NCI-H128 (cell line): ENCODE data around the gene NSD1.

Source experiments
- DNase-seq: peaks from one replicate; lab custom pipeline; 2025; ENCODE audit not compliant: unreplicated experiment; lab: John Stamatoyannopoulos, UW

NSD1 gene, protein sequence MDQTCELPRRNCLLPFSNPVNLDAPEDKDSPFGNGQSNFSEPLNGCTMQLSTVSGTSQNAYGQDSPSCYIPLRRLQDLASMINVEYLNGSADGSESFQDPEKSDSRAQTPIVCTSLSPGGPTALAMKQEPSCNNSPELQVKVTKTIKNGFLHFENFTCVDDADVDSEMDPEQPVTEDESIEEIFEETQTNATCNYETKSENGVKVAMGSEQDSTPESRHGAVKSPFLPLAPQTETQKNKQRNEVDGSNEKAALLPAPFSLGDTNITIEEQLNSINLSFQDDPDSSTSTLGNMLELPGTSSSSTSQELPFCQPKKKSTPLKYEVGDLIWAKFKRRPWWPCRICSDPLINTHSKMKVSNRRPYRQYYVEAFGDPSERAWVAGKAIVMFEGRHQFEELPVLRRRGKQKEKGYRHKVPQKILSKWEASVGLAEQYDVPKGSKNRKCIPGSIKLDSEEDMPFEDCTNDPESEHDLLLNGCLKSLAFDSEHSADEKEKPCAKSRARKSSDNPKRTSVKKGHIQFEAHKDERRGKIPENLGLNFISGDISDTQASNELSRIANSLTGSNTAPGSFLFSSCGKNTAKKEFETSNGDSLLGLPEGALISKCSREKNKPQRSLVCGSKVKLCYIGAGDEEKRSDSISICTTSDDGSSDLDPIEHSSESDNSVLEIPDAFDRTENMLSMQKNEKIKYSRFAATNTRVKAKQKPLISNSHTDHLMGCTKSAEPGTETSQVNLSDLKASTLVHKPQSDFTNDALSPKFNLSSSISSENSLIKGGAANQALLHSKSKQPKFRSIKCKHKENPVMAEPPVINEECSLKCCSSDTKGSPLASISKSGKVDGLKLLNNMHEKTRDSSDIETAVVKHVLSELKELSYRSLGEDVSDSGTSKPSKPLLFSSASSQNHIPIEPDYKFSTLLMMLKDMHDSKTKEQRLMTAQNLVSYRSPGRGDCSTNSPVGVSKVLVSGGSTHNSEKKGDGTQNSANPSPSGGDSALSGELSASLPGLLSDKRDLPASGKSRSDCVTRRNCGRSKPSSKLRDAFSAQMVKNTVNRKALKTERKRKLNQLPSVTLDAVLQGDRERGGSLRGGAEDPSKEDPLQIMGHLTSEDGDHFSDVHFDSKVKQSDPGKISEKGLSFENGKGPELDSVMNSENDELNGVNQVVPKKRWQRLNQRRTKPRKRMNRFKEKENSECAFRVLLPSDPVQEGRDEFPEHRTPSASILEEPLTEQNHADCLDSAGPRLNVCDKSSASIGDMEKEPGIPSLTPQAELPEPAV (N-terminal part only)

DNA sequence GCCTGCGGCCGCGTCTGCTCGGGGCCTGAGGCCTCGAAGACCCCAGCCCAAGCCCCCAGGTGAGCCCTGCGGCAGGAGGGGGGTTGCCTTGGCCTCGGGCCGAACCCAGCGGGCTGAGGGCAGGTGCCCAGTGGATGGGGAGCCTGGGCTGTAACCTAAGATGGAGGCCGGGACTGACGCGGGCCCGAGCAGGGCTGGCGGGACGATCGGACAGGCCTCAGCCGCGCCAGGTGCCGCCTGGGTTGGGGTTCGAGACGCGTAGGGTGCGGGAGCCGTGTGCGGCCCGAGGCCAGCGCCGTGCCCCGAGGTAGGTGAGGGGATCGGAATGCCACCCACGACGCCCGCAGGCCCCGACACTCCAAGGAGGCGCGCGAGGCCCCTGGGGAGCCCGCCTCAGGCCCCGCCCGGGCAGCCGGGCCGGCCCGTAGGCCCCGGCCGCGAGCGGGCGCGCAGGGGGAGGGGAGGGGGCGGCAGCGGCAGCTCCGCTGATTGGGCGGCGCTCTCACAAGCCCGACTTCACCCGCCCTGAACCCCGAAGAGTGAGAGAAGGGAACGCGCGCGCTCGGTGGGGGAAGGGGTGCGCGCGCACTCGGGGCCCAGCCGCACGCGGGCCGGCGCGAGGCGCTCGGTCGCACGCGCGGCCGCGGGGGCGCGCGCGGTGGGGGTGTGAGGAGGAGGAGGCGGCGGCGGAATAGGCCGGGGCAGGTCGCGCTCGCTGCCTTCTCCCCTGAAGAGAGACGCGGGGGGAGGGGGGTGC lies at the start of gene NSD1:
Gene NSD1 (plus strand): TSS at position 678 of the 757 bp plus-strand sequence. CDS start 1,331 bp downstream, outside the sequence.
- DNase-seq, result peak; percentile 55

GRCh38 chr5:177084175-177084574 lies 49.4 kb upstream of the NSD1 start:
- no peak for DNase-seq

- no peak for DNase-seq
These were observed 47.5 kb upstream of the NSD1 start for GRCh38 chr5:177085985-177086653.

GRCh38 chr5:177086654-177087397 lies 46.7 kb upstream of the NSD1 start, which contains the start of gene FGFR4:
Gene FGFR4 (plus strand): TSS chr5:177086915. CDS start chr5:177089603, 2,688 bp downstream.
- DNase-seq, result no peak

DNA sequence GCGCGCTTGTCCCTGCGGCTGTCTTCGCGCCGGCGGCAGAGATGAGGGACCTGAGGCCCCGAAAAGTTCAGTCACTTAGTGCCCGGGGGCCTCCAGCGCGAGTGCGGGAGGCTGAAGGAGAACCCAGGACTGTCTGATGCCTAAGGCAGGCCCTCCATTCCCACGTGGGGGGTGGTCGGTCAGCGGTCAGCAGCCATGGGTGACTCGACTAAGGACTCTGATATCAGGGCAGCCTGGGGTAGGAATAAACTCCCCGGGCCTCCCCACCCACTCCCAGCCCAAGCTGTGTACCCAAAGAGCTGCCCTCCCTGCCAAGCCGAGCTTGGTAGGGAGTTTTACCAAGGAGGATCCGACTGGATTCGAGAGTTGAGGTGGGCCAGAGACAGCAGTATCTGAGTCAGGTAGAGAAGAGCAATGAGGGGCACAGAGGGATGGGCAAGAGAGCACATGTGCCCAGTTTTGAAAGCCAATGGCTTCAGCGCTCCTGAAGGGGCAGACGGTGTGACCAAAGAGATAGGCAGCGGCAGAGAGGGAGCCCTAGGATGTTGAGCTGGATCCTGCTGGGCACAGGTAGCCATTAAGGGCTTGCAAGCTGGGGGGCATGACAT lies 46.1 kb upstream of the NSD1 start:
- no peak for DNase-seq

DNA sequence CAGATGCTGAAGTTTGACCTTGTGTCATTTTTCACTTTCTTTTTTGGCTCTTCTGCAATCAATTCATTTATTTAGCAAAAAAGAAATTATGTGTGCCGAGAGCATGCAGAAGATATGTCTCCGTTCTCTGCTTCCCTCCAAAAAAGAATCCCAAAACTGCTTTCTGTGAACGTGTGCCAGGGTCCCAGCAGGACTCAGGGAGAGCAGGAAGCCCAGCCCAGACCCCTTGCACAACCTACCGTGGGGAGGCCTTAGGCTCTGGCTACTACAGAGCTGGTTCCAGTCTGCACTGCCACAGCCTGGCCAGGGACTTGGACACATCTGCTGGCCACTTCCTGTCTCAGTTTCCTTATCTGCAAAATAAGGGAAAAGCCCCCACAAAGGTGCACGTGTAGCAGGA lies 44.4 kb upstream of the NSD1 start:
- no peak for DNase-seq

DNA sequence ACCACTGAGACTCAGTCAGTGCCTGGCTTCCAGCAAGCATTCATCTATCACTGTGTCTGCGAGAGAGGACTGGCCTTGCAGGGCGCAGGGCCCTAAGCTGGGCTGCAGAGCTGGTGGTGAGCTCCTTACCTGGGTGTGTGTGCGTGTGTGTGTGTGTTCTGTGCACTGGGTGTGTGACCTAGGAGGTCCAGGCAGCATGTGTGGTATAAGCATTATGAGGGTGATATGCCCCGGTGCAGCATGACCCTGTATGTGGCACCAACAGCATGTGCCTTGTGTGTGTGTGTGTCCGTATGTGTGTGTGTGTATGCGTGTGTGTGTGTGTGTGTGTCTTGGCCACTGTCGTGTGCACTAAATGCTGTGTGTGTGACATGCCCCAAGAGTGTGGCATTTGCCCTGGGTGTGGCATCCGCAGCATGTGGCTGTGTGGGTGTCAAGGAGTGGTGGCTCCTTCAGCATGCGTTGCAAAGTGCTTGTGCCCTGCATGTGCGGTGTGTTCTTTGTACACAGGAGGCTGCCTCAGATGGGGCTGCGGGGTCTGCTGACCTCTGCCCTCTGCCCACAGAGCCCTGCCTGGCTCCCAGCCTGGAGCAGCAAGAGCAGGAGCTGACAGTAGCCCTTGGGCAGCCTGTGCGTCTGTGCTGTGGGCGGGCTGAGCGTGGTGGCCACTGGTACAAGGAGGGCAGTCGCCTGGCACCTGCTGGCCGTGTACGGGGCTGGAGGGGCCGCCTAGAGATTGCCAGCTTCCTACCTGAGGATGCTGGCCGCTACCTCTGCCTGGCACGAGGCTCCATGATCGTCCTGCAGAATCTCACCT lies 43.5 kb upstream of the NSD1 start:
- no peak for DNase-seq

DNA sequence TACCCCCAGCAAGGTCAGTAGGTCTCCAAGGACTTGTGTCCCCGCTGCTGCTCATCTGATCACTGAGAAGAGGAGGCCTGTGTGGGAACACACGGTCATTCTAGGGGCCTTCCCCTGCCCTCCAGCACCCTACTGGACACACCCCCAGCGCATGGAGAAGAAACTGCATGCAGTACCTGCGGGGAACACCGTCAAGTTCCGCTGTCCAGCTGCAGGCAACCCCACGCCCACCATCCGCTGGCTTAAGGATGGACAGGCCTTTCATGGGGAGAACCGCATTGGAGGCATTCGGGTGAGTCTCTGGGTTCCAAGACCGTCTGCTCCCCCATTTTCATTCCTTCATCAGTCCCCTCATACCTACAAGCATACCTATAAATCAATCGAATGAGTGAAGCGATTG lies 42.8 kb upstream of the NSD1 start:
- DNase-seq, result no peak

DNA sequence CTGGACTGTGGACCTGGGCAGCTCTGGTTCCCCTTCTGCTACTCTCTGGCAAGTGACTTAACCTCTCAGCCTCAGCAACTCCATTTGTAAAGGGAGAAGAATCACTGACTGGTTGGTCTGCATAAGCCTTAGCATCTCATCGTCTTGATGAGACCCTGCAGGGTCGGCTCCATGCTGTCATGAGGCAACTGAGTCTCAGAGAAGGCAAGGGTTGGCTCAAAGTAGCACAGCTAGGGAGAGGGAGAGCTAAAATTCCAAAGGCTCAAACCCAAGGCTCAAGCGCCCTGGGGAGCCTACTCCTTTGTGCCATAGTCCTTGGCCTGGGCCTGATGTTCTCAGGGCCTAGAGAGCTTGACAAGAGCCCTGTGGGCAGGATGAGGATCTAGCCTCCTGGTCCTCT lies 42.3 kb upstream of the NSD1 start:
- DNase-seq, result no peak

DNA sequence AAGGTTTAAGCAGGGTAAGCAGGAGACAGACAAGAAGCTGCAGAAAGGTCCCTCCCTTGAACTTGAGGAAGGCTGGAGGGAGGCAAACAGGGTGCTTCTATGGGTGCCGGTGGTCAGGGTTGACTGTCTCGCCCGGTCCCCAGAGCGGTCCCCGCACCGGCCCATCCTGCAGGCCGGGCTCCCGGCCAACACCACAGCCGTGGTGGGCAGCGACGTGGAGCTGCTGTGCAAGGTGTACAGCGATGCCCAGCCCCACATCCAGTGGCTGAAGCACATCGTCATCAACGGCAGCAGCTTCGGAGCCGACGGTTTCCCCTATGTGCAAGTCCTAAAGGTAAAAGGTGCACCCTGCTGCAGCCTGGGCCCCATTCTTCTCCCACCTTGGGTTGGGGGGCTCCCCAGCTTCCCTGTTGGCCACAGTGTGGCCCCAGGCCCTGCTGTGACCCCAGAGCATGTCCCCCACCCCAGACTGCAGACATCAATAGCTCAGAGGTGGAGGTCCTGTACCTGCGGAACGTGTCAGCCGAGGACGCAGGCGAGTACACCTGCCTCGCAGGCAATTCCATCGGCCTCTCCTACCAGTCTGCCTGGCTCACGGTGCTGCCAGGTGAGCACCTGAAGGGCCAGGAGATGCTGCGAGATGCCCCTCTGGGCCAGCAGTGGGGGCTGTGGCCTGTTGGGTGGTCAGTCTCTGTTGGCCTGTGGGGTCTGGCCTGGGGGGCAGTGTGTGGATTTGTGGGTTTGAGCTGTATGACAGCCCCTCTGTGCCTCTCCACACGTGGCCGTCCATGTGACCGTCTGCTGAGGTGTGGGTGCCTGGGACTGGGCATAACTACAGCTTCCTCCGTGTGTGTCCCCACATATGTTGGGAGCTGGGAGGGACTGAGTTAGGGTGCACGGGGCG lies 41.1 kb upstream of the NSD1 start:
- no peak for DNase-seq

DNA sequence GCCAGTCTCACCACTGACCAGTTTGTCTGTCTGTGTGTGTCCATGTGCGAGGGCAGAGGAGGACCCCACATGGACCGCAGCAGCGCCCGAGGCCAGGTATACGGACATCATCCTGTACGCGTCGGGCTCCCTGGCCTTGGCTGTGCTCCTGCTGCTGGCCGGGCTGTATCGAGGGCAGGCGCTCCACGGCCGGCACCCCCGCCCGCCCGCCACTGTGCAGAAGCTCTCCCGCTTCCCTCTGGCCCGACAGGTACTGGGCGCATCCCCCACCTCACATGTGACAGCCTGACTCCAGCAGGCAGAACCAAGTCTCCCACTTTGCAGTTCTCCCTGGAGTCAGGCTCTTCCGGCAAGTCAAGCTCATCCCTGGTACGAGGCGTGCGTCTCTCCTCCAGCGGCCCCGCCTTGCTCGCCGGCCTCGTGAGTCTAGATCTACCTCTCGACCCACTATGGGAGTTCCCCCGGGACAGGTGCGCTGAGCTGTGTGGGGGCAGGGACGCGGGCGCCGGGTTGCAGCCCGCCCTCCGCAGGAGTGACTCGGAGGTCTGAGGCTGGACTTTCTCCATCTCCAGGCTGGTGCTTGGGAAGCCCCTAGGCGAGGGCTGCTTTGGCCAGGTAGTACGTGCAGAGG lies 40.4 kb upstream of the NSD1 start:
- no peak for DNase-seq

- DNase-seq, result no peak
These were observed 39.8 kb upstream of the NSD1 start for GRCh38 chr5:177093803-177094202.

- no peak for DNase-seq
These were observed 39.1 kb upstream of the NSD1 start for GRCh38 chr5:177094224-177095087.

DNA sequence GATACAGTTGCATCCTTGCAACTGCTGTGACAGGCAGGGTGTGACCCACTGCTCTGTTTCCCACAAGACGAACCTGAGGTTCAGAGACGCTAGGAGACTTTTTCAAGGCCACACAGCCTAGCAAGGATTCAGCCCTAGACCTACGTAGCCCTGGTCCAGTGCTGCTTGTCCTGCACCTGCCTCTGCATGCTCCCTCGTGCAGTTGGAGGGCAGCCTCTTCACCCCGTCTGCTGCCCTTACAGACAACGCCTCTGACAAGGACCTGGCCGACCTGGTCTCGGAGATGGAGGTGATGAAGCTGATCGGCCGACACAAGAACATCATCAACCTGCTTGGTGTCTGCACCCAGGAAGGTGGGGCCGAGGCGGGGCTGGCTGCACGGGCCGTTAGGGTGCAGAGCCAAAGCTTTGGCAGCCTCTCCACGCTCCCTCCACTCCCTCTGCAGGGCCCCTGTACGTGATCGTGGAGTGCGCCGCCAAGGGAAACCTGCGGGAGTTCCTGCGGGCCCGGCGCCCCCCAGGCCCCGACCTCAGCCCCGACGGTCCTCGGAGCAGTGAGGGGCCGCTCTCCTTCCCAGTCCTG lies 38.4 kb upstream of the NSD1 start:
- DNase-seq, result no peak
